ENCODE results near the gene C6orf47. TPM values are rescaled to one million over a fixed set of nuclear protein-coding genes. Genes with fewer than 3 reads are reported as not detected.

Gene C6orf47
- total and polyA plus RNA-seq, 2 of the 13 experiments (the other 11 are each of a cell fraction or from before 2014, with no cell fraction given), result 1.7 to 18.1 TPM

GRCh38 chr6:31660381-31661261 lies at the start of gene C6orf47 (continued):
- TF ChIP-seq, protein P1, sequence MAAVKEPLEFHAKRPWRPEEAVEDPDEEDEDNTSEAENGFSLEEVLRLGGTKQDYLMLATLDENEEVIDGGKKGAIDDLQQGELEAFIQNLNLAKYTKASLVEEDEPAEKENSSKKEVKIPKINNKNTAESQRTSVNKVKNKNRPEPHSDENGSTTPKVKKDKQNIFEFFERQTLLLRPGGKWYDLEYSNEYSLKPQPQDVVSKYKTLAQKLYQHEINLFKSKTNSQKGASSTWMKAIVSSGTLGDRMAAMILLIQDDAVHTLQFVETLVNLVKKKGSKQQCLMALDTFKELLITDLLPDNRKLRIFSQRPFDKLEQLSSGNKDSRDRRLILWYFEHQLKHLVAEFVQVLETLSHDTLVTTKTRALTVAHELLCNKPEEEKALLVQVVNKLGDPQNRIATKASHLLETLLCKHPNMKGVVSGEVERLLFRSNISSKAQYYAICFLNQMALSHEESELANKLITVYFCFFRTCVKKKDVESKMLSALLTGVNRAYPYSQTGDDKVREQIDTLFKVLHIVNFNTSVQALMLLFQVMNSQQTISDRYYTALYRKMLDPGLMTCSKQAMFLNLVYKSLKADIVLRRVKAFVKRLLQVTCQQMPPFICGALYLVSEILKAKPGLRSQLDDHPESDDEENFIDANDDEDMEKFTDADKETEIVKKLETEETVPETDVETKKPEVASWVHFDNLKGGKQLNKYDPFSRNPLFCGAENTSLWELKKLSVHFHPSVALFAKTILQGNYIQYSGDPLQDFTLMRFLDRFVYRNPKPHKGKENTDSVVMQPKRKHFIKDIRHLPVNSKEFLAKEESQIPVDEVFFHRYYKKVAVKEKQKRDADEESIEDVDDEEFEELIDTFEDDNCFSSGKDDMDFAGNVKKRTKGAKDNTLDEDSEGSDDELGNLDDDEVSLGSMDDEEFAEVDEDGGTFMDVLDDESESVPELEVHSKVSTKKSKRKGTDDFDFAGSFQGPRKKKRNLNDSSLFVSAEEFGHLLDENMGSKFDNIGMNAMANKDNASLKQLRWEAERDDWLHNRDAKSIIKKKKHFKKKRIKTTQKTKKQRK (IDR thresholded peaks at IDR 0.05; ENCODE audit: low read length), result no peak
- TF ChIP-seq ZBTB42 (CRISPR knock-in tag; IDR thresholded peaks at IDR 0.05) (no peak; the same call in 1 of the 2 replicates), NR1H2 (CRISPR knock-in tag; IDR thresholded peaks at IDR 0.05; ENCODE audit: borderline replicate concordance, low read depth) (peak; percentile 47; the same call in 1 of the 2 replicates), MEIS2 (CRISPR knock-in tag; IDR thresholded peaks at IDR 0.05) (peak; percentile 81), NPAS2 (CRISPR knock-in tag; IDR thresholded peaks at IDR 0.05; ENCODE audit: borderline replicate concordance) (no peak), IRX3 (CRISPR knock-in tag; IDR thresholded peaks at IDR 0.05; ENCODE audit: borderline replicate concordance, low read depth) (no peak; the same call in 1 of the 2 replicates), MEIS1 (CRISPR knock-in tag; IDR thresholded peaks at IDR 0.05; ENCODE audit: borderline replicate concordance) (no peak; the same call in 1 of the 2 replicates), ZNF383 (CRISPR knock-in tag; IDR thresholded peaks at IDR 0.05; ENCODE audit: borderline replicate concordance) (no peak), ZNF891 (CRISPR knock-in tag; IDR thresholded peaks at IDR 0.05) (peak; percentile 85), ZNF101 (CRISPR knock-in tag; IDR thresholded peaks at IDR 0.05; ENCODE audit: borderline replicate concordance, low read depth) (0 out of 2 replicates have a peak, but pooled peaks have one; percentile 18), STAT5B (CRISPR knock-in tag; IDR thresholded peaks at IDR 0.05) (peak; percentile 76; the same call in 1 of the 2 replicates), SMAD3 (CRISPR knock-in tag; IDR thresholded peaks at IDR 0.05) (no peak), ISL2 (CRISPR knock-in tag; IDR thresholded peaks at IDR 0.05) (peak; percentile 81), IRF1 (CRISPR knock-in tag; IDR thresholded peaks at IDR 0.05; ENCODE audit: low read depth) (peak; percentile 87; the same call in 1 of the 2 replicates), EHMT2 (IDR thresholded peaks at IDR 0.05; ENCODE audit: borderline replicate concordance, low read depth, low read length) (no peak), ATF5 (CRISPR knock-in tag; IDR thresholded peaks at IDR 0.05; ENCODE audit: low read depth) (peak; percentile 68; the same call in 1 of the 2 replicates), GPN1 (CRISPR knock-in tag; IDR thresholded peaks at IDR 0.05; ENCODE audit: borderline replicate concordance) (no peak), CBX1 (IDR thresholded peaks at IDR 0.05; ENCODE audit: low read depth) (peak; percentile 23), ZIK1 (CRISPR knock-in tag; IDR thresholded peaks at IDR 0.05; ENCODE audit: borderline replicate concordance, low read depth) (peak; percentile 57; the same call in 1 of the 2 replicates), POGZ (CRISPR knock-in tag; IDR thresholded peaks at IDR 0.05) (peak; percentile 50), NFYB (CRISPR knock-in tag; IDR thresholded peaks at IDR 0.05) (0 out of 2 replicates have a peak, but pooled peaks have one; percentile 30)
- TF ChIP-seq, protein P2, sequence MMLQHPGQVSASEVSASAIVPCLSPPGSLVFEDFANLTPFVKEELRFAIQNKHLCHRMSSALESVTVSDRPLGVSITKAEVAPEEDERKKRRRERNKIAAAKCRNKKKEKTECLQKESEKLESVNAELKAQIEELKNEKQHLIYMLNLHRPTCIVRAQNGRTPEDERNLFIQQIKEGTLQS (CRISPR knock-in tag; IDR thresholded peaks at IDR 0.05), result peak; percentile 60
- TF ChIP-seq, protein P3, sequence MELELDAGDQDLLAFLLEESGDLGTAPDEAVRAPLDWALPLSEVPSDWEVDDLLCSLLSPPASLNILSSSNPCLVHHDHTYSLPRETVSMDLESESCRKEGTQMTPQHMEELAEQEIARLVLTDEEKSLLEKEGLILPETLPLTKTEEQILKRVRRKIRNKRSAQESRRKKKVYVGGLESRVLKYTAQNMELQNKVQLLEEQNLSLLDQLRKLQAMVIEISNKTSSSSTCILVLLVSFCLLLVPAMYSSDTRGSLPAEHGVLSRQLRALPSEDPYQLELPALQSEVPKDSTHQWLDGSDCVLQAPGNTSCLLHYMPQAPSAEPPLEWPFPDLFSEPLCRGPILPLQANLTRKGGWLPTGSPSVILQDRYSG (CRISPR knock-in tag; IDR thresholded peaks at IDR 0.05), result peak; percentile 91

Data from HepG2 (cell line).